HUES64 (cell line): Measurements from ENCODE around the gene CARD8.
"Not testable (repeated sequence)": the region's sequence is repeated elsewhere in the genome, so short reads cannot be mapped to it uniquely, and the experiment has no call there.

ENCODE experiments used
- H3K27ac ChIP-seq: 2 replicates; pipeline ENCODE4 v1.7.0; 2013; ENCODE audit warnings: low read depth, low read length, inconsistent platforms
- H3K27me3 ChIP-seq: 2 replicates; pipeline ENCODE4 v1.6.1; 2013; ENCODE audit warnings: mild to moderate bottlenecking, low read length; ENCODE audit not compliant: insufficient read depth
- H3K36me3 ChIP-seq: 2 replicates; pipeline ENCODE4 v1.6.1; 2013; ENCODE audit warnings: mild to moderate bottlenecking, low read length; ENCODE audit not compliant: insufficient read depth
- H3K4me1 ChIP-seq: 2 replicates; pipeline ENCODE4 v1.6.1; 2013; ENCODE audit warnings: mild to moderate bottlenecking, low read length, moderate library complexity; ENCODE audit not compliant: insufficient read depth
- H3K4me3 ChIP-seq: 2 replicates; pipeline ENCODE4 v1.5.1; 2013; ENCODE audit warnings: mild to moderate bottlenecking, low read length, moderate library complexity
- H3K9ac ChIP-seq: 2 replicates; pipeline ENCODE4 v1.6.1; 2013; ENCODE audit warnings: mild to moderate bottlenecking, low read depth, low read length
- H3K9me3 ChIP-seq: 2 replicates; pipeline ENCODE4 v1.6.1; 2013; ENCODE audit warnings: low read depth, low read length; ENCODE audit not compliant: insufficient read depth
- WGBS: fragments of 150-250, 120-280 bp; methylation state at CpG from one replicate; pipeline ENCODE4 v1.1.7; 2013; ENCODE audit warnings: missing lambda C conversion rate; 5-methylcytosine and 5-hydroxymethylcytosine counted together

CARD8 gene

DNA sequence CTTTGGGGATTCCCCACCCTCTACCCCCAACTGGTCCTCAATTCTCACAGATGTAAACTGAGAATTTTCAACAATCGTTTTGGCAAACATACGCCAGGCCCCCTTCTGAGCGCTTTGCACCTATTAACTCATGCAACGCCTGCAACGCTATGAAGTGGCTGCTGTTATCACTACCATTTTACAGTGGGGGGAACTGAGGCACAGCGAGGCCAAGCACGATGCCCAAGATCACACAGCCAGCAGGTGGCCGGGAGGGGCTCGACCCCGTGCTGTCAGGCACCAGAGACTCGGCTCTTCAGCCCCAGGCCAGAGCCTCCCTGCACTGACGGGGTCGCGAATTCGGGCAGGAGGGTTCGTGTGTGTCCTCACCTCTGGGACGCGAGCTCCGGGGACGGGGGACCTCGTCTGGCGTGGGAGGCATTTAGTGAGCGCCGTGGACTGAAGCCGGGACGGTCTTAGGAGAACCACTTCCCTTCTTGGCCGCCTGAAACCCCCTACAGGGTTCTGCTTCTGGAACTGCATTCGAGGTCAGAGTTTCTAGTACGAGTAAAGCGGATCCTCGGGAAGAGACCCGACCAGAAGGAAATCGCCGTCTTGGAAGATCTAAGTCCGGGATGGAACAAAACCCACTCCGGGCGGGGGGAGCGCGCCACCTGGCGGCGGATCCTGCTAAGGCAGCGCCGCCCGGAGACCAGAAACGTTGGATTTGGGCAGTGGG is 35.2 kb upstream of the CARD8 start:
- H3K27me3 ChIP-seq = no peaks in the 10 kb centered on the region
- WGBS = 1% methylated on average over 45 of the region's 45 CpGs
- H3K9ac ChIP-seq = peak overlapping the region; percentile 60
- peaks cover 19% of the 10 kb centered on the region for H3K36me3 ChIP-seq
- H3K27ac ChIP-seq = peak overlapping the region; percentile 94
- H3K4me3 ChIP-seq = peak overlapping the region; percentile 51
- H3K9me3 ChIP-seq = peaks cover 9% of the 10 kb centered on the region; the same call in 1 of the 2 replicates
- H3K4me1 ChIP-seq = 0 out of 2 replicates have a peak, but pooled peaks cover 2% of the 10 kb centered on the region

DNA sequence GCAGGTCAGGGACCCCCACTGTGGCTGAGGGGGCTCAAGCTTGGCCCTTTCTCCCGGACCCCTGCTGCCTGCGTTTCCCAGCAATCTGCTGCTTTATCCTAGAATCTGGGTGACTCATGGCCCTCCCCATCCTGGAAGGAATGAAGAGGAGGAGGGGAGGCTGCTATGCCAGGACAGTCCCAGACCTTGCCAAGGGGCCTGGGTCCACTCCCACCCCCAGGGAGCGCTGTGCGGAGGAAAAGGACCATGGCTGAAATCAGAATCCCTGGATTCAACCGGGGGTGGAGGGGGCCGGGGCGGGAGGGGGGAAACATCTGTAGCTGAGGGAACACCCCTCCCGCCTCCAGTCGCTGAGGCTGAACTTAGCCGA is 34.7 kb upstream of the CARD8 start:
- H3K9ac ChIP-seq = peak overlapping the region; percentile 35; the same call in 1 of the 2 replicates
- 3% methylated on average over 5 of the region's 10 CpGs for WGBS
- peak overlapping the region; percentile 69 for H3K27ac ChIP-seq
- 0 out of 2 replicates have a peak, but pooled peaks cover 2% of the 10 kb centered on the region for H3K4me1 ChIP-seq
- no peaks in the 10 kb centered on the region for H3K27me3 ChIP-seq
- H3K4me3 ChIP-seq = peak overlapping the region; percentile 51
- peaks cover 12% of the 10 kb centered on the region; the same call in 1 of the 2 replicates for H3K9me3 ChIP-seq
- H3K36me3 ChIP-seq = peaks cover 24% of the 10 kb centered on the region

DNA sequence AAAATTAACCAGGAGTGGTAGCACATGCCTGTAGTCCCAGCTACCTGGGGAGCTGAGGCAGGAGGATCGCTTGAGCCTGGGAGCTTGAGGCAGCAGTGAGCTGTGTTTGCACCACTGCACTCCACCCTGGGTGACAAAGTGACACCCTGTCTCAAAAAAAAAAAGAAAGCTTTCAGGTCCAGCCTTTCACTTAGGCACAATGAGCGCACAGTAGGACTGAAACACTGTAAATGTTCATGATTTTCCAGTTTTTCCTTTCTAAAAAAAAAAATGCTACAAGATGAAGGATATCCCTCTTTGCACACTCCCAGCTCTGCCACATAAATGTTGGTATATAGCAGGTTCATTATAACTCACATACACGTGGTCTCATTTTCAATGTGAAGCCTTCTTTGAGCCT is 32.0 kb upstream of the CARD8 start:
- Histone ChIP-seq H3K4me1 (0 out of 2 replicates have a peak, but pooled peaks cover 2% of the 10 kb centered on the region), H3K9me3 (peaks cover 17% of the 10 kb centered on the region), H3K36me3 (peaks cover 47% of the 10 kb centered on the region), H3K27me3 (no peaks in the 10 kb centered on the region), H3K27ac (no peak overlapping the region), H3K4me3 (no peak overlapping the region), H3K9ac (no peak overlapping the region)
- WGBS = 90% methylated on average over 3 of the region's 3 CpGs

DNA sequence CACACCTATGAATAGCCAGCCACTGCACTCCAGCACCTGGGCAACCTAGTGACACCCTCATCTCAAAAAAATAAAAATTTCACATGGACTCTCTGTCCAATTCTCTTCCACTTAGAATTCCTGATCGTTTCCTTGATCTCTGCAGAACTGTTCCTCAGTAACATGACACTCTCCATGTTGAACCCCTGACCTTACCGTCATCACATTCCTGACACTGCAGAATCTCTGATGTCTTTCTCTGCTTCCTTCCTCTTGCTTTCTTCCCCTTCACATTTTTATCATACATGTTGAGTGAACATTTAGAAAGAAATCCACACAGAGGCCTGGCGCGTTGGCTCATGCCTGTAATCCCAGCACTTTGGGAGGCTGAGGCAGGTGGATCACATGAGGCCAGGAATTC is 29.2 kb upstream of the CARD8 start:
- H3K36me3 ChIP-seq = peaks cover 70% of the 10 kb centered on the region
- H3K4me1 ChIP-seq = no peaks in the 10 kb centered on the region
- H3K27ac ChIP-seq = no peak overlapping the region
- H3K27me3 ChIP-seq = no peaks in the 10 kb centered on the region
- peaks cover 17% of the 10 kb centered on the region for H3K9me3 ChIP-seq
- 94% methylated on average over 4 of the region's 4 CpGs for WGBS
- H3K9ac ChIP-seq = no peak overlapping the region
- H3K4me3 ChIP-seq = no peak overlapping the region

DNA sequence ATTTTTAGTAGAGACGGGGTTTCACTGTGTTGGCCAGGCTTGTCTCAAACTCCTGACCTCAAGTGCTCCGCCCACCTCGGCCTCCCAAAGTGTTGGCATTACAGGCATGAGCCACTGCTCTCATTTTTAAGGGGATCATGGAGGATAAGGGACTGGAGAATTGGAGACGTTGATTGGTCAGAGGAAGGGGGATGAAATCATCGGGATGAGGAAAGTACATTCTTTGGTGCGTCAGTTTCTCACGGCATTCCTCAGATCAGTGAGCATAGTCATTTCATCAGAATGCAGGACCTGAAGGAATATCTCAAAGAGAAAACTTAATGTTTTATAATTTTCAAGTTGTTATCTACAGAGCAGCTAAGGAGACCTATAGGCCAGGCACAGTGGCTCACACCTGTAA is 28.2 kb upstream of the CARD8 start:
- Histone ChIP-seq H3K4me3 (no peak overlapping the region), H3K27me3 (no peaks in the 10 kb centered on the region), H3K27ac (no peak overlapping the region), H3K36me3 (peaks cover 75% of the 10 kb centered on the region), H3K9ac (no peak overlapping the region), H3K9me3 (peaks cover 17% of the 10 kb centered on the region), H3K4me1 (no peaks in the 10 kb centered on the region)
- 97% methylated on average over 7 of the region's 7 CpGs for WGBS

DNA sequence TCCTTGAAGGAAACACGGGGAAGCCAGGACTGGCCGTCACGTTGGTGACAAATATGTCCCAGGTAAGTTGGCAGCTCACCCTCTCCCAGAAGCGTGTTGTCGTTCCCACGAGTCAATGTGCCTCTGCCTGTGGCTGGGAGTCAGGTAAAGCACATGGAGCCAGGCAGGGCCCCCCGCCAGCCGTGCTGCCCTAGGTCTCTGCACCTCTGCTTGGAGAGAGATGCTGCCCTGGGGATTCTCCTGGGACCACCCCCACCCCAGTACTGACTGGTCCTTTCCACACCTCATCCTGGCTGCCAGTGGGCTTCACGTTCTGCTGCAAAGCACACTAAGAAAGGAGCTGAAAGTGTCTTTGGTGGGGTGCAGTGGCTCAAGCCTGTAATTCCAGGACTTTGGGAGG is 24.0 kb upstream of the CARD8 start:
- peaks cover 58% of the 10 kb centered on the region for H3K36me3 ChIP-seq
- no peak overlapping the region for H3K9ac ChIP-seq
- no peaks in the 10 kb centered on the region for H3K27me3 ChIP-seq
- no peak overlapping the region for H3K4me3 ChIP-seq
- no peaks in the 10 kb centered on the region for H3K4me1 ChIP-seq
- 95% methylated on average over 9 of the region's 9 CpGs for WGBS
- peaks cover 6% of the 10 kb centered on the region; the same call in 1 of the 2 replicates for H3K9me3 ChIP-seq
- no peak overlapping the region for H3K27ac ChIP-seq

DNA sequence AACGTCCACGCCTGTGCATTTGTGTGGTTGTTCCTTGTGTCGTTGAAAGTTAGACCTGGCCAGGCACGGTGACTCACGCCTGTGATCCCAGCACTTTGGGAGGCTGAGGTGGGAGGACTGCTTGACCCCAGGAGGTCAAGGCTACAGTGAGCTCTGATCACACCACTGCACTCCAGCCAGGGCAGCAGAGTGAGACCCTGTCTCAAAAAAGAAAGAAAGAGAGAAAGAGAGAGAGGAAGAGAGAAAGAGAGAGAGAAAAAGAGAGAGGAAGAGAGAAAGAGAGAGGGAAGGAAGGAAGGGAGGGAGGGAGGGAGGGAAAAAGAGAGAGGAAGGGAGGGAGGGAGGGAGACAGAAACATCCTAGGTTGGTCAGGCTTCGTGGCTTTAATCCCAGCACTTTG is 19.2 kb upstream of the CARD8 start:
- no peak overlapping the region for H3K4me3 ChIP-seq
- H3K4me1 ChIP-seq = 0 out of 2 replicates have a peak, but pooled peaks cover 5% of the 10 kb centered on the region
- H3K9me3 ChIP-seq = no peaks in the 10 kb centered on the region
- WGBS = 81% methylated on average over 6 of the region's 6 CpGs
- H3K27ac ChIP-seq = no peak overlapping the region
- H3K27me3 ChIP-seq = no peaks in the 10 kb centered on the region
- no peak overlapping the region for H3K9ac ChIP-seq
- peaks cover 21% of the 10 kb centered on the region for H3K36me3 ChIP-seq

DNA sequence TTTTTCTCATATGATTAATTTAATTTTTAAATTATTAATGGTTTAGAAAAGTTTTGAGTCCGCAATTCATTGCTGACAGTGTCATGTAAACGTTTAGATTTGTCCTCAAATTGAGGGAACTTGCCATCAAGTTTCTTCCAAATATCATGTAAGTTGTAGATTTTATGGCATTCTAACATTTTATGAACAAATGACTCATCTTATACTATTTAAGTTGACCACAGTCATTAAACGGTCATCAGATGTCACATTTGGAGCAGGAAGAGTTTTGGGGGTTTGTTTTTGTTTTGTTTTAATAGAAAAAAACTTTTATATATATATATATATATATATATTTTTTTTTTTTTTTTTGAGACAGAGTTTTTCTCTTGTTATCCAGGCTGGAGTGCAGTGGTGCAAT is 18.5 kb upstream of the CARD8 start:
- 100% methylated on average over 2 of the region's 3 CpGs for WGBS
- H3K4me3 ChIP-seq = no peak overlapping the region
- 0 out of 2 replicates have a peak, but pooled peaks cover 5% of the 10 kb centered on the region for H3K4me1 ChIP-seq
- no peaks in the 10 kb centered on the region for H3K27me3 ChIP-seq
- no peaks in the 10 kb centered on the region for H3K9me3 ChIP-seq
- no peak overlapping the region for H3K9ac ChIP-seq
- H3K27ac ChIP-seq = no peak overlapping the region
- peaks cover 17% of the 10 kb centered on the region for H3K36me3 ChIP-seq

DNA sequence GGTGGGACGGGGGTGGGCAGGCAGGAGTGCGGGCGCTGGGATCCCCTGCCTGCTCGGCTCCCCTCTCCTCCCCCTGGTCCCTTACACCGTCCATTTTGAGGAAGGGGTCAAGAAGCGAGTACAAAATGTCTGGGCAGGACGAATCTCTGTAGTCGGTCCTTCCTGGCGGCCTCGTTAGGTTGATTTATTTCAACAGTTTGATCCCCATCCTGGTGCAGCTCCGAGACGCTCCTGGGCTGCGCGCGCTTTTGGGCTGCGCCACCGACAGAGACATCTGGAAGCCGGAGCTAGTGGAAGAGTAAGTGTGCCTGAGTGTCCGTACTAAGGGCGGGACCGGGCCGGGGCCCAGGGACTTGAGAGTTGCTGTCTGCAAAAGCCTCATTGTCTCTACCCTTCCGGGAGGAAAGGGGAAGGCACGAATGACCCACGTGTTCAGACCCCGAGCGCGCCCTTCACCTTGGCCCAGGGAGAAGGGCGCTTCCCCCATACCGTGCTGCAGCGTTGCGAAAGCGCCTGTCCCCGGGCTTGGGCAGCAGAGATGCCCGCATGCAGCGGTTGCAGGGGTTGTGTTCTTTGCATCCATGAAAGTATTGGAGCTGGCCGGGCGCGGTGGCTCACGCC is 15.9 kb upstream of the CARD8 start:
- no peaks in the 10 kb centered on the region for H3K27me3 ChIP-seq
- peak overlapping the region; percentile 83 for H3K4me3 ChIP-seq
- peak overlapping the region; percentile 91 for H3K27ac ChIP-seq
- peak overlapping the region; percentile 96 for H3K9ac ChIP-seq
- H3K4me1 ChIP-seq = 0 out of 2 replicates have a peak, but pooled peaks cover 5% of the 10 kb centered on the region
- peaks cover 8% of the 10 kb centered on the region for H3K36me3 ChIP-seq
- no peaks in the 10 kb centered on the region for H3K9me3 ChIP-seq
- 3% methylated on average over 40 of the region's 40 CpGs for WGBS

DNA sequence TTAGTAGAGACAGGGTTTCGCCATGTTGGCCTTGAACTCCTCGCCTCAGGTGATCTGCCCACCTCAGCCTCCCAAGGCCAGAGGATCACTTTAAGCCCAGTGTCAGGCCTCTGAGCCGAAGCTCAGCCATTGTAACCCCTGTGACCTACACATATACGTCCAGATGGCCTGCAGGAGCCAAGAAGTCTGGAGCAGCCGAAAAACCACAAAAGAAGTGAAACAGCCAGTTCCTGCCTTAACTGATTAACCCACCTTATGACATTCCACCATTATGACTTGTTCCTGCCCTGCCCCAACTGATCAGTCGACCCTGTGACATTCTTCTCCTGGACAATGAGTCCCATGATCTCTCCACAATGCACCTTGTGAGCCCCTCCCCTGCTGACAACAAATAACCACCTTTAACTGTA is 13.9 kb upstream of the CARD8 start:
- not testable (repeated sequence) for H3K9me3 ChIP-seq, H3K36me3 ChIP-seq, H3K27ac ChIP-seq, H3K27me3 ChIP-seq, H3K9ac ChIP-seq, H3K4me1 ChIP-seq, H3K4me3 ChIP-seq
- 88% methylated on average over 6 of the region's 6 CpGs for WGBS

DNA sequence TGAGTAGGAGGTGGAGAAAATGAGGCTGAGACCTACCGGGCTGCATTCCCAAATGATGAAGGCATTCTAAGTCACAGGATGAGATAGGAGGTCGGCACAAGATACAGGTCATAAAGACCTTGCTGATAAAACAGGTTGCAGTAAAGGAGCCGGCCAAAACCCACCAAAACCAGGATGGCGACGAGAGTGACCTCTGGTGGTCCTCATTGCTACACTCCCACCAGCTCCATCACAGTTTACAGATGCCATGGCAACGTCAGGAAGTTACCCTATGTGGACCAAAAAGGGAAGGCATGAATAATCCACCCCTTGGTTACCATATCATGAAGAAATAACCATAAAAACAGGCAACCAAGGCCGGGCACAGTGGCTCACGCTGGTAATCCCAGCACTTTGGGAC is 9.6 kb upstream of the CARD8 start:
- H3K27ac ChIP-seq, H3K36me3 ChIP-seq, H3K4me1 ChIP-seq, H3K27me3 ChIP-seq, H3K9me3 ChIP-seq, H3K4me3 ChIP-seq, H3K9ac ChIP-seq: not testable (repeated sequence)
- WGBS = 74% methylated on average over 8 of the region's 8 CpGs
